NT2/D1 (cell line): ENCODE measurements around the gene TNS1.

Experiments
- YY1 ChIP-seq: IDR thresholded peaks from 2 replicates; pipeline ENCODE4 v1.6.1; 2011; ENCODE audit not compliant: insufficient read length, insufficient read depth
- ZNF274 ChIP-seq: IDR thresholded peaks from 2 replicates; pipeline ENCODE4 v1.6.1; 2011; ENCODE audit warnings: mild to moderate bottlenecking, low read depth, low read length

- TF ChIP-seq ZNF274, result no peak
- TF ChIP-seq YY1, result no peak
These were observed 82.9 kb downstream of the TNS1 start for GRCh38 chr2:217919781-217920351.
